ENCODE results near the gene TUBB8.
"Not testable (repeated sequence)": the region's sequence is repeated elsewhere in the genome, so short reads cannot be mapped to it uniquely, and the experiment has no call there.

Gene TUBB8
- total RNA-seq: 0 reads per million in 3 experiments

GRCh38 chr10:48996-49395 is at the start of gene TUBB8:
Gene TUBB8, minus strand, starts transcription at chr10:49296. Its CDS starts 58 bp downstream, at chr10:49238.
- DNase-seq: no peak

DNA sequence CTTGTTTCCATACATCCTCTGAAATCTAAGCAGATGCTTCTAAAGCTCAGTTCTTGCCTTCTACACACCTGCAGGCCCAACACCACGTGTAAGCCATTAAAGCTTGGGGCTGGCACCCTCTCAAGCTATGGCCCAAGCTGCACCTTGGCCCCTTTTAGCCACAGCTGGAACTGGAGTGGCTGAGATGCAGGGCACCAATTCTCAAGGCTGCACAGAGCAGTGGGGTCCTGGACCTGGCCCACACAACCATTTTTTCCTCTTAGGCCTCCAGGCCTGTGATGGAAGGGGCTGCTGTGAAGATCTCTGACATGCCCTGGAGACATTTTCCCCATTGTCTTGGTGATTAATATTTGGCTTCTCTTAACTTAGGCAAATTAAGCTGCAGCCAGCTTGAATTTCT is 47.4 kb upstream of the TUBB8 start:
- no peak for DNase-seq

- no peak for DNase-seq
Measured at GRCh38 chr10:95356-96115, 46.4 kb upstream of the TUBB8 start.

DNA sequence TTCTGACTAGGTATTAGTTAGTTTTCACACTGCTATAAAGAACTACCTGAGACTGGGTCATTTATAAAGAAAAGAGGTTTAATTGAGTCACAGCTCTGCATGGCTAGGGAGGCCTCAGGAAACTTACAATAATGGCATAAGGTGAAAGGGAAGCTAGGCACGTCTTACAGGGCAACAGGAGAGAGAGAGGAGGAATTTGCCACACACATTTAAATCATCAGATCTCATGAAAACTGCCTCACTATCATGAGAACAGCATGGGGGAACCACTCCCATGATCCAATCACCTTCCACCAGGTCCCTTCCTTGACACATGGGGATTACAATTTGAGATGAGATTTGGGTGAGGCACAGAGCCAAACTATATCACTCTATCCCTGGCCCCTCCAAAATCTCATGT is 45.5 kb upstream of the TUBB8 start:
- no peak for DNase-seq

DNA sequence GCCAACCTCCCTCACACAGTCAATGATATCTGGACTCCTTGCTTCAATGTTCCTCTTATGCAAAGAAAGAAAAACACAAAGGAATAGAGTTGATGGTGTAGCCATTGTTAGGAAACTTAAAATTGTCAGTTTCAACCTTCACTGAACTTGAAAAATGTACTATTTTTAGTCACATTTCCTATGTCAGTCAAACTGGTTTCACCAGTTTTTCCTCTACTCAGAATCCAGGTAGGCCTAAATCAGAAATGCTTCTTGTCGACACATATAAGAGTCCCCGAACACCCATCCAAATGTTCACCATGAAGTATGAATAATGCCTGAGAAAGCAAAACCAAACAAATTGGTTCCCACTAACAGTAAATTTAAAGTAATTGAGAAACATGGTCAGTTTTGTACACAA is 43.8 kb upstream of the TUBB8 start:
- no peak for DNase-seq

GRCh38 chr10:92153-92552 is 43.1 kb upstream of the TUBB8 start:
- no peak for DNase-seq

DNA sequence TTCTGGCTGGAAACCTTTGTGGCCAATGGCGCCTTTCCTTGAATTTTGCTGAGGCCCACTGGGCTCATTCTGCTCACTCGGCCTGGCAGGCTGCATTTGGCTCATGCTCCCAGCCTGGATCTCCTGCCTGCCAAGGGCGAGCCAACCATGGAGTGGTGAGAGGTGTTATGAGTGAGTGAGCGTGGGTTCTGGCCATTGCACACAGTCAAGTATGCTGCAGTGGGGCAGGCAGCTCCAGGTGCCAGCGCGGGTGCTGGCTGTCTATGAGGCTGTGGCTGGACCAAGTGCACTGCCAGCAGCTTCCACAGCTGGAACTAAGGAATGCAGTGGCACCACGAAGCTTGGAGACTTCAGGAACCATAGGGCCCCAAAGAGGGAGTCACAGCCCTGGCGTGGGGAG is 42.2 kb upstream of the TUBB8 start:
- DNase-seq: no peak

GRCh38 chr10:90161-90560 is 41.1 kb upstream of the TUBB8 start:
- no peak for DNase-seq

GRCh38 chr10:89248-89647 is 40.2 kb upstream of the TUBB8 start:
- DNase-seq: no peak

- DNase-seq: no peak
Measured at GRCh38 chr10:88253-88652, 39.2 kb upstream of the TUBB8 start.

DNA sequence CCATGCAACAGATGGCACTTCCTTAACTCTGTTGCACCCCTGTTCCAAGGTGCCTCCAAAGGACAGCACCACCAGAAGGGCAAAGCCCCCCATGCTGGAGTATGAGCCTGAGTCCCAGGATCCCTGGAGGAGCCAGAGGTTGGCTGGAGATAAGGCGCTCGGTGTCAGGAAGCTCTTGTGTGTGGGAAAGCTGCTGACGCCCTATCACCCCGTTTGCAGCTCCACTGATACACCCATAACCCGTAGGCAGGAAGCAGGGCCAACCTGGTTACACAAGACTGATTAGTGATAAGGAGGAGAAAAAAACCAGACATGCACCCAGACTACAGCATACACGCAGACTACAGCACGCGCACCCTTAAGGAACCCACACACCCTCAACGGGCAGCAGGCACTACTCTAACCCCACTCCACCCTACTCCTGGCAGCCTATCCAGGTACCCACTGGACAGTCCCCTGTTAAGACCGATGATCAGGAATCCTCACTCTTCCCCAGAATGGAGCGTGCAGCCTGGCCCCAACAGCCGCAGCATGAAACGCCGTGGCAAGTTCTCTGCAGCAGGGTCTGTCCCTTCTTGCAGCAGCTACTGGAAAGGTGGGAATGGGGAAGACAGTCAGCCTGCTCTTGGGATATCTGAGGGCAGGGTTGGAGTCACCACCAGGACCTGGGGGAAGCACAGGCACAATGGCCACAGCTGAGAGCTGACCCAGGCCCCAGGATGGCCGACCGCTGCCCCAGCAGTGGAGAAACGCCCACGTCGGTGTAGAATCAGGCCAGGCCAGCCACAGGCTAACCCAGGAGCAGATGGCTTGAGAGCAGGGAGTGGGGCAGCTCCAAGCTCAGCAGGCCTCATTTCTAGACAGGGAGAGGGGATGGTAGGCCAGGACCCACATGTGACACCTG is 38.3 kb upstream of the TUBB8 start:
- peak; percentile 8 for DNase-seq

- no peak for DNase-seq
Measured at GRCh38 chr10:86031-86430, 36.9 kb upstream of the TUBB8 start.

- DNase-seq: no peak
Measured at GRCh38 chr10:85044-85443, 35.9 kb upstream of the TUBB8 start.

GRCh38 chr10:83930-84530 is 34.9 kb upstream of the TUBB8 start:
- DNase-seq: no peak

GRCh38 chr10:80477-81105 is 31.5 kb upstream of the TUBB8 start:
- DNase-seq: no peak

DNA sequence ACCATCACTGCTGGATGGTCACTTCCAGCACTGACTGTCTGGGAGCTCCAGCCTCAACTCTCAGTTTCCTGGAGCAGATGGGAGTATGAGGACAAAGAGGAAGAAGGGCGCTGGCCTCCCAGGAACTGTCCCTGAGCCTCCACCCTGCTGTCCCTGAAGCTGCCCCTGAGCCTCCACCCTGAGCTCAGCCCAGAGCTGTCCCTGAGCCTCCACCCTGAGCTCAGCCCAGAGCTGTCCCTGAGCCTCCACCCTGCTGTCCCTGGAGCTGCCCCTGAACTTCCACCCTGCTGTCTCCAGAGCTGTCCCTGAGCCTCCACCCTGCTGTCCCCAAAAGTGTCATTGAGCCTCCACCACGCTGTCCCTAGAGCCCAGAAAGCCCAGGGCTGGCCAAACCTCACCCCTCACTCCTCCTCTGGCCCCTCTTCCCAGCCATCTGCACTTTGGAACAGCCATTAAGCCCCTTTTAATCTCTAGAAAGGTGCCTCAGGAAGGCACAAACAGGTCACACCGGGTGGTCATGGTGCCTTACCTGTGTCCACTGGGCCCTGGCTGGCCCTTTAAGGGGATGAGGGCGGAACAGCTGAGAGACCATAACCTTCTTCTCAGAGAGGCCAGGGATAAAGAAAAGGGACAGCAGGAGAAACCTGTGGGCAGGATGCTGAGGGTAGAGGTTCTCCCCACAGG is 30.6 kb upstream of the TUBB8 start:
- no peak for DNase-seq

DNA sequence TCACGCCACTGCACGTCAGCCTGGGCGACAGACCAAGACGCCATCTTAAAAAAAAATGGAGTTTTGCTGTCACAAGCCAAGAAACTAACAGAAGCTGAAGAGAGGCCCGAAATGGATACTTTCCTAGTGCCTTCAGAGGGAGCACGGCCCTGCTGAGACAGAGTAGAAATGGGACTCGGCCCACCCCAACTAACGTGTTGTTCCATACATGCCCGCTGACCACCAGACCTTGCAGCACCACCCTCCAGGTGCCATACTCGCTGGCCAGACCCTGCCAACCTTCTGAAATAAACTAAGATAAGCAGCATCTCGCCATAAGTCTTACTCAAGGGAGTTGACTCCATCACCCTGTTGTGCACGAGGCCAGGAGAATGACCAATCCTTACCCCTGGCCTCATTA is 29.5 kb upstream of the TUBB8 start:
- DNase-seq: no peak

DNA sequence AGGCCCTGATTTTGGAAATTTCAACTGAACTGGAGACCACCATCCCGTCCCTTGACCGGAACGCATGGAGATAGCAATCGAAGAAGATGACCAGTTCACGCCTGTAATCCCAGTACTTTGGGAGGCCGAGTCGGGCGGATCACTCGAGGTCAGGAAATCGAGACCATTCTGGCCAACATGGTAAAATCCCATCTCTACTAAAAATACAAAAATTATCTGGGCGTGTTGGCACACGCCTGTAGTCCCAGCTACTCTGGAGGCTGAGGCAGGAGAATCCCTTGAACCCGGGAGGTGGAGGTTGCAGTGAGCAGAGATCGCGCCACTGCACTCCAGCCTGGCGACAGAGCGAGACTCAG is 25.1 kb upstream of the TUBB8 start:
- DNase-seq: not testable (repeated sequence)

DNA sequence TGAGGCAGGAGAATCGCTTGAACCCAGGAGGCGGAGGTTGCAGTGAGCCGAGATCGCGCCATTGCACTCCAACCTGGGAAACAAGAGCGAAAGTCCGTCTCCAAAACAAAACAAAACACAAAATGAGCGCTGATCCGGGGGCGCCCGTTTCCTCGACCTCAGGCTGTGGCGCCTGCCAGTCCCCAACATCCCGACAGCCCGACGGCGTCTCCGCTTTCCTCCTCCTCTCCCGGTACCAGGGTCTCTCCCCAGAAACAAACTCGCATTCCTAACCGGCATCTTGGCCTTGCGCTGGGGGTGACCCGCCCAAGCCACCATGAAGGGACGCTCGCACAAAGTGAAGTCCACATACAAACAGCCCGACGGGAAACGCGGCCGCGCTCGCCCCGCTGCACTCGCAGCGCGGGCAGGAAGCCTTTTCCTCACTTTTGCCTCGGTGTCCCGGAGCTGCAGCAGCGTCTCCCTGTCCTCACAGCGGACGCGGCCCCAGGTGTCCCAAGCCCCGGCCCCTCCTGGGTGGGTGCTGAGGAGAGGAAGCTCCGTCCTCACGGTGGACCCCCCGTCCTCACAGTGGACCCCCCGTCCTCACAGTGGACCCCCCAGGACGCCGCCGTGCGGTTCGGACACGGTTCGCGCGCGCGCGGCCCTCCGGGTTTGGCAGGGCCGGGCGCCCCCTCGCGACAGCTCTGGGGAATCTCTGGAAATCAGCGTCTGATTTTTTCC is 24.6 kb upstream of the TUBB8 start:
- DNase-seq: peak; percentile 17

DNA sequence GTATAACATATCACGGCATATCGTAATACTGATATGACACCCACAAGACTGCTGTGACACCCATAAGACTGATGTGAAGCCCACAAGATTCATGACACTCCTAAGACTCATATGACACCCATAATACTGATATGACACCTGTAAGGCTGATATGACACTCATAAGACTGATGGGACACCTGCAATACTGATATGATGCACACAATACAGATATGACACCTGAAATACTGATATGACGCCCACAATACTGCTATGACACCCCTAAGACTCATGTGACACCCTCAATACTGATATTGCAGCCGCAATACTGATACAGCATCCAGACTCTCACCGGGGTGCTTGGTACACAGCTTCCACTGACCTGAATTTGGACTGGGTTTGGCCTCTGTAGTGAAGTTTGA is 19.1 kb upstream of the TUBB8 start:
- not testable (repeated sequence) for DNase-seq

DNA sequence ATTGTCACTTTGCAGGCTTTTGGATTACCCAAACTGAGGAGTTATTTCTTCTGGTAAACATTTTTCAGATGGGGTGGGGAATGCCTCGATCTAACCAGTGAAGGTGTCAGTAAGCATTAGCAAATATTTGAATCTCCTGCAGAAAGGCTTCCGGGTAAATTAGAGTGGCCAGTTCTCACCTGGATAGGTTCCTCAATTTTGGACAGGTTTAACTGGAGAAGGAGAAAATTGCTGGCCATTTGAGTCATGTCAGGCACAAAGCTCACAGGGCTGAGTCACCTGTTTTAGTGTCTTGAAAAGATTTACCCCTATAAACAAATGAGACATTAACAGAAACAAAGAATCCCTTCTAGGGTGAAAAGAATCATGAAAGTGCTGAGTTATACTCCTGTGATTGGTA is 830 bp upstream of the TUBB8 start:
- DNase-seq: not testable (repeated sequence)

GRCh38 chr10:47864-48263 is 1.2 kb downstream of the TUBB8 start:
- not testable (repeated sequence) for DNase-seq

All from central memory CD4-positive, alpha-beta T cell (primary cell).